ENCODE data around the gene IMPACT. TPM values are rescaled to one million over a fixed set of nuclear protein-coding genes. Genes with fewer than 3 reads are reported as not detected.

Gene IMPACT
- total and polyA plus RNA-seq, 9 donors, result 13.7 to 50.3 (median 28.7) TPM

- Histone ChIP-seq H3K27me3 (no peaks in the 10 kb centered on the region), H3K4me1 (ENCODE audit: insufficient read depth) (no peaks in the 10 kb centered on the region), H3K4me3 (no peak overlapping the region), H3K36me3 (no peaks in the 10 kb centered on the region), H3K27ac (no peak overlapping the region), H3K9me3 (no peaks in the 10 kb centered on the region)
- TF ChIP-seq, protein P1, sequence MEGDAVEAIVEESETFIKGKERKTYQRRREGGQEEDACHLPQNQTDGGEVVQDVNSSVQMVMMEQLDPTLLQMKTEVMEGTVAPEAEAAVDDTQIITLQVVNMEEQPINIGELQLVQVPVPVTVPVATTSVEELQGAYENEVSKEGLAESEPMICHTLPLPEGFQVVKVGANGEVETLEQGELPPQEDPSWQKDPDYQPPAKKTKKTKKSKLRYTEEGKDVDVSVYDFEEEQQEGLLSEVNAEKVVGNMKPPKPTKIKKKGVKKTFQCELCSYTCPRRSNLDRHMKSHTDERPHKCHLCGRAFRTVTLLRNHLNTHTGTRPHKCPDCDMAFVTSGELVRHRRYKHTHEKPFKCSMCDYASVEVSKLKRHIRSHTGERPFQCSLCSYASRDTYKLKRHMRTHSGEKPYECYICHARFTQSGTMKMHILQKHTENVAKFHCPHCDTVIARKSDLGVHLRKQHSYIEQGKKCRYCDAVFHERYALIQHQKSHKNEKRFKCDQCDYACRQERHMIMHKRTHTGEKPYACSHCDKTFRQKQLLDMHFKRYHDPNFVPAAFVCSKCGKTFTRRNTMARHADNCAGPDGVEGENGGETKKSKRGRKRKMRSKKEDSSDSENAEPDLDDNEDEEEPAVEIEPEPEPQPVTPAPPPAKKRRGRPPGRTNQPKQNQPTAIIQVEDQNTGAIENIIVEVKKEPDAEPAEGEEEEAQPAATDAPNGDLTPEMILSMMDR (IDR thresholded peaks at IDR 0.05), result no peak
- TF ChIP-seq EP300 (IDR thresholded peaks at IDR 0.05) (no peak), POLR2A (IDR thresholded peaks at IDR 0.05) (no peak)
- intact Hi-C loops (cut with DNase I), result no loop called here
- 93 to 97% (median 94%) methylated on average over 4 of the region's 4 CpGs for WGBS, 3 donors
- no peak for DNase-seq
Measured at GRCh38 chr18:24459772-24460171, 33.3 kb downstream of the IMPACT start.

DNA sequence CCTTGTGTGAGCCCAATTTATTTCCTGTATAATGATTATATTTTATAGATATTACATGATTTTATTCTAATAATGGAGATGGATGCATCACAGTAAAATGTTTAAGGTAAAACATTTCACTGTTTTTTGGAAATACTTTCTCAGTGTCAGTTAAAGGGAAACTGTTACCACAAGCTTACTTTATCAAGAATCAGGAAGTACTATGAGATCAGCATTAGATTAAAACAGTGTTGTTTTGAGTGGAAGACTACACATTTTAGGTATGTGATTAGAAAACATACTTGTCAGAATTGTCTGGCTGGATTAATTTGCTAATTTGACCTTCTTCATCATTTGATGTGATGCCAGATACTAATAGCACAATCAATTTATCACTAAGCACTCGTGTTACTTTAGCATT is 33.9 kb downstream of the IMPACT start, which contains the start of gene HRH4:
TSS of gene HRH4 (plus strand) at position 250 of the 400 bp plus-strand sequence. CDS start at position 342, 92 bp downstream.
- TF ChIP-seq EP300 (IDR thresholded peaks at IDR 0.05), result no peak
- TF ChIP-seq, protein P1 (IDR thresholded peaks at IDR 0.05), result no peak
- TF ChIP-seq POLR2A (IDR thresholded peaks at IDR 0.05), result no peak
- Histone ChIP-seq H3K4me1 (ENCODE audit: insufficient read depth) (no peaks in the 10 kb centered on the region), H3K27me3 (no peaks in the 10 kb centered on the region), H3K9me3 (no peaks in the 10 kb centered on the region), H3K4me3 (no peak within 1 kb of the TSS), H3K27ac (no peak within 1 kb of the TSS), H3K36me3 (no peaks in the 10 kb centered on the region)
- 70 to 83% (median 76%) methylated on average over 1 of the region's 1 CpG for WGBS, 3 donors
- no peak for DNase-seq
- intact Hi-C loops (cut with DNase I), result no loop called here

GRCh38 chr18:24461996-24462395 is 35.5 kb downstream of the IMPACT start:
- no peaks in the 10 kb centered on the region for H3K4me1 ChIP-seq (ENCODE audit: insufficient read depth)
- WGBS, 3 donors, result 90 to 95% (median 93%) methylated on average over 8 of the region's 8 CpGs
- intact Hi-C loops (cut with DNase I), result no loop called here
- no peak overlapping the region for H3K27ac ChIP-seq
- no peak overlapping the region for H3K4me3 ChIP-seq
- no peaks in the 10 kb centered on the region for H3K9me3 ChIP-seq
- TF ChIP-seq, protein P1 (IDR thresholded peaks at IDR 0.05), result no peak
- TF ChIP-seq POLR2A (IDR thresholded peaks at IDR 0.05) (no peak), EP300 (IDR thresholded peaks at IDR 0.05) (no peak)
- no peaks in the 10 kb centered on the region for H3K36me3 ChIP-seq
- DNase-seq, result no peak
- H3K27me3 ChIP-seq, result no peaks in the 10 kb centered on the region

DNA sequence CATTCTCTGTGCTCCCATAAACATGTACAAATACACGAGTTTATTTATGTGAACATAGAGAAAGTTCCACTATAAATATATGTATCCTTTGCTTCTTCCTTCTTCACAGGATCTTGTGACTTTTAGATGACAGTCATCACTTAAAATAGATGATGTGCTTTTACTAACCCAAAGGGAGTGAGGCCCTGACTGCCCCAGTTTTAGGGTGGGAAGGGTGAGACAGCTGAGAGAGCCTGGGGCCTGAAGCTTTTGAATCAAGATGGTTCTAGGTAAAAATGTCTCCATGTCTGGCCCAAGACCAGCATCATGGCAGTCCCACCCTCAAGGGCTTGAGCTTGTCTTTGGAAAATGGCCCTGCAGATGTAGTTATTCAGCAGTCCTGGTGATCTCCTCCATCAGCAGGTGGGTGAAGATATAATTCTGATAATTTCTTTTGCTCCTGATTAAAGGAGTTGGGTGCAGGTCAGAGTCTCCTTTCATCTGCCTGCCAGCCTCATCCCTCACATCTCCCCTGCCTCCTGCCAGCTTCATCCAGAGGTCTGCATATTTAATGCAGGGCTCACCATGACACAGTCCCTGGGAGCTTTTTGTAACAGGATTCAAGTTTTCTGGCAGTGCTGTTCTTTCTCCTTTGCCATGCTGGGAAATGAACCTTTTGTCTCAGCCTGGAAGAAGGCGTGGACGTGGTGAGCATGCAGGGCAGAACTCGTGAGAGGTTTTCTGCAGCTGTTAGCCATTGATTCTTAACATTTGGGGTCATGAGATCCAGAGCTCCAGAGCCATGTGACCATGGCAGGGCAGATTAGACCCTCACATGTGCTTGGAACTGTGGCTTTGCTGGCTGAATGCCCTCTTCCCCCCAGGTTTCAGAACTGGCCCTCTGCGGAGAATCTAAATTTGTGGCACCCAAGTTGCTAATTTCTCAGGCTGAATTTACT is 36.6 kb downstream of the IMPACT start:
- WGBS, 3 donors, result 76 to 83% (median 82%) methylated on average over 5 of the region's 5 CpGs
- Histone ChIP-seq H3K36me3 (no peaks in the 10 kb centered on the region), H3K27me3 (no peaks in the 10 kb centered on the region), H3K4me3 (no peak overlapping the region), H3K9me3 (no peaks in the 10 kb centered on the region), H3K4me1 (ENCODE audit: insufficient read depth) (no peaks in the 10 kb centered on the region), H3K27ac (no peak overlapping the region)
- DNase-seq, result no peak
- TF ChIP-seq POLR2A (IDR thresholded peaks at IDR 0.05) (no peak), EP300 (IDR thresholded peaks at IDR 0.05) (no peak)
- TF ChIP-seq, protein P1 (IDR thresholded peaks at IDR 0.05), result no peak
- intact Hi-C loops (cut with DNase I), result no loop called here
